Duodenal mucosa (tissue), 2 donors: ENCODE measurements around the gene SPINK9.

Source experiments
- H3K27ac ChIP-seq: one replicate; pipeline ENCODE4 v1.7.0; 2013; ENCODE audit warnings: low read depth, low read length
- H3K27me3 ChIP-seq, 2 donors: one replicate each; pipeline ENCODE4 v1.7.0; 2013; ENCODE audit warnings: low read length in 2 of 2, control low read depth in 1 of 2; ENCODE audit not compliant: insufficient read depth in 2 of 2, control insufficient read depth in 1 of 2
- H3K36me3 ChIP-seq, 2 donors: one replicate each; pipeline ENCODE4 v1.7.0; 2013; ENCODE audit warnings: low read length in 2 of 2, control low read depth in 1 of 2; ENCODE audit not compliant: insufficient read depth in 2 of 2, control insufficient read depth in 1 of 2
- H3K4me1 ChIP-seq, 2 donors: one replicate each; pipeline ENCODE4 v1.7.0; 2013; ENCODE audit warnings: low read length in 2 of 2, control low read depth in 1 of 2; ENCODE audit not compliant: insufficient read depth in 2 of 2, control insufficient read depth in 1 of 2
- H3K4me3 ChIP-seq, 2 donors: one replicate each; pipeline ENCODE4 v1.7.0; 2013; ENCODE audit warnings: low read length in 2 of 2, low read depth in 1 of 2
- H3K9ac ChIP-seq, 2 donors: one replicate each; pipeline ENCODE4 v1.7.0; 2013; ENCODE audit warnings: low read length in 2 of 2, low read depth in 1 of 2
- H3K9me3 ChIP-seq, 2 donors: one replicate each; pipeline ENCODE4 v1.7.0; 2013; ENCODE audit warnings: low read length in 2 of 2, control low read depth in 1 of 2; ENCODE audit not compliant: control insufficient read depth in 1 of 2

SPINK9 gene, protein sequence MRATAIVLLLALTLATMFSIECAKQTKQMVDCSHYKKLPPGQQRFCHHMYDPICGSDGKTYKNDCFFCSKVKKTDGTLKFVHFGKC

DNA sequence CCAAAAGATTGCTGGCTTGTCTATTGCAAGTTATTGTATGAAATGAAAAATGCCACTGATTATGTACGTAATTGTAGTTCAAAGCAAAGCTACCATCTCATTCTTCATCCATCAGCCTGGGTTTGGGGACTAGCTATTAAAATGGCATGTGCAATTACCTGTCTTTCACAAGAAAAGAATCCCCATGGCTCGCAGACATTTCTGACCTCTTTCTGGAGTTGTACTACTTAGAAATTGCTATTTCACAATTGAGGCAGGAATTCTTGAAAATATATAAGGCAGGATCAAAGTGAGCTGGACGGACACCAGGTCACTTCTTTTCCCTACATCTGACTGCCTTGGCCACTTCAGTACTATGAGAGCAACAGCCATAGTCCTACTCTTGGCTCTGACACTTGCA lies at the start of gene SPINK9:
Gene SPINK9, plus strand, starts transcription at position 301 of the 400 bp plus-strand sequence. Its CDS starts 55 bp downstream, at position 356.
- no peaks in the 10 kb centered on the region for H3K27me3 ChIP-seq
- no peaks in the 10 kb centered on the region for H3K9me3 ChIP-seq
- H3K9ac ChIP-seq = no peak within 1 kb of the TSS
- H3K4me1 ChIP-seq = no peaks in the 10 kb centered on the region
- no peak within 1 kb of the TSS for H3K4me3 ChIP-seq
- no peaks in the 10 kb centered on the region for H3K36me3 ChIP-seq
- H3K27ac ChIP-seq = no peak within 1 kb of the TSS

DNA sequence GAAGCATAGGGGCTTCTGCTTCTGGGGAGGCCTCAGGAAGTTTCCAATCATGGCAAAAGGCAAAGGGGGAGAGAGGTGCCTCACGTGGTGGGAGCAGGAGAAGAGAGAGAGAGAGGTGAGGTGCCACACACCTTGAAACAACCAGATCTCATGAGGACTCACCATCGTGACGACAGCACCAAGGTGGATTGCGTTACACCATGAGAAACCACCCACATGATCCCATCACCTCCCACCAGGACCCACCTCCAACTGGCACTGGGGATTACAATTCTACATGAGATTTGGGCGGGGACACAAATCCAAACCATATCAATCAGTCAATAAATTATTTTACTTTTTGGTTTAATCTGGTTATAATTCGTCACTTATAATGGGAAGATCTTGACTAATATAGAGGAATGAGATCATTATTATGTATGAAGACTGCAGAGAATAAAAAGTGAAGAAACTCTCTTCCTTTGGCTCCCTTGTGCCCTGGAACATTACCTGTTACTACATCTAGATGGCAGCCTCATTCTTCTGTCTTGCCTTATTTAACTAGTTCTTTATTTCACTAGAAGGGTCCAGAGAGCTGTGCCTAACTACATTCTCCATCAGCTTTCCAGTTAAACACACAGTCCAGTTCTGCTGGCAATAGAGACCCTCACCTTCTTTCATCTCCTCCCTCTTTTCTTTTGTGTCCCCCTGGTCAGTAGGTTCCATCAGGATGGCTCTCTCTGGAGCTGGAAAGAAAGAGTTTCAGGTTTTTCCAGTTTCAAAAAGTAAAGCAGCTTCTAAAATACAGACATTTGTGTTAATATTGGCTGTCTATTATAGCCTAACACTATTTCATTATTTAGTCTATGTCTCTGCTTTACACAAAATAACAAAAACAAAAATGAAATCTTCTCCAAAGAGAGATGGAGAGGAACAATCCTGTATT lies 44.8 kb upstream of the SPINK9 start:
- no peaks in the 10 kb centered on the region for H3K36me3 ChIP-seq
- no peak overlapping the region for H3K27ac ChIP-seq
- H3K9me3 ChIP-seq = no peaks in the 10 kb centered on the region
- H3K27me3 ChIP-seq = no peaks in the 10 kb centered on the region
- H3K4me3 ChIP-seq = no peak overlapping the region
- no peaks in the 10 kb centered on the region for H3K4me1 ChIP-seq
- H3K9ac ChIP-seq = no peak overlapping the region

DNA sequence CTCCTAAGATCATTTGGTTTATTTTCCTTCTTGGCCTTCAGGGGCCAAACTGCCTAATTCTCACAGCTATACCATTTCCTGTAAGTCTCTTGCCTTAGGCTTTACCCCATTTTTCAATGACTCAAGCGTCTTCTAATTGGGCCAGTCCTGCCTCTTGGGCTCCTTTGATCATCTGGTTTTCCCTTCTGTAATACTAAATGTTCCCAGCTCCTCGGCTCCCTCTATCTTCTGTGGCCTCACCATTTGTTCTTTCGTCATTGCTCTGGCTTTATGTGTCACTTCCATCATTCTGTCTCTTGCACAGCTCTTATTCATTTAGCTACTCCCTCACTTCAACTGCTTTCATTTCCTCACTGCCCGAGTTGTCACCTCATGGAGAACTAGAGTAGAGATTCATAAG lies 37.6 kb upstream of the SPINK9 start:
- Histone ChIP-seq H3K4me1 (no peaks in the 10 kb centered on the region), H3K4me3 (no peak overlapping the region), H3K36me3 (no peaks in the 10 kb centered on the region), H3K9ac (no peak overlapping the region), H3K27me3 (no peaks in the 10 kb centered on the region), H3K9me3 (no peaks in the 10 kb centered on the region), H3K27ac (no peak overlapping the region)

DNA sequence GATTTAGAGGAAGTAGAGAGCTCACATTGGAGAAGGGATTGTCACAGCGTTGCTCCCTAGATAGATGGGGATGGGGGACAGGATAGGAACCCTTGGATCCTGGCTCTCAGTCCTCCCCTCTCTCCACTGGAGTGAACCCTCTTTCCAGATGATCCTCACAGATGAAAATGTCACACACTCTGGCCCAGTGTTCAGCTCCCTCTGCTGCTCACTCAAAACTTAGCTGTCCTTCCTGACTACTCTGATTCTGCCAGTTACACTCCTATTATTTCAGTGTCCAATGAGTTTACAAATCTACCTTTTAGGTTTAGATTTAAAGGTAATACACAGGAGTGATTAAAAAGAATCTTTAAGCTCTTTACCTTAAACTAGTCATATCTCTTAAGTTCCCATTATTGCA lies 28.9 kb upstream of the SPINK9 start:
- H3K9ac ChIP-seq = no peak overlapping the region
- no peaks in the 10 kb centered on the region for H3K4me1 ChIP-seq
- H3K4me3 ChIP-seq = no peak overlapping the region
- no peaks in the 10 kb centered on the region for H3K27me3 ChIP-seq
- no peaks in the 10 kb centered on the region for H3K36me3 ChIP-seq
- H3K9me3 ChIP-seq = no peaks in the 10 kb centered on the region
- H3K27ac ChIP-seq = no peak overlapping the region

DNA sequence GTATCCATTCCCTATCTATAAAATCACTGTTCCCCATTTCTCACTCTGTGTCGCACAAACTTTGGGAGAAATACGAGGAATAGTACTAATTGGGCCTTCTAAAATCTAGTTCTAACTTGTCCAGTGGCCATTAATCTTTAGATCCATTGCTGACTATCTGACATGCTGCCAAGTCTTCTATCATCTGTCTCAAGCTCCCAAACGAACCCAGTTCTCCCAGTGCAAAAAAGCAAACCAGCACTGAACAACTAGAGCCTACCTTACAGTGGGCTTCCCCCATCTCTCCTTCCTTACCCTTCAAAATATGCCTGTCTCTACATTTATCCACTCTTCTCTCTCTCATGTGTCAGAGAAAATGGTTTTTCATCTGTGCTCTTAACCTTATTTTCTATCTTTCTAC lies 26.3 kb upstream of the SPINK9 start:
- Histone ChIP-seq H3K9me3 (no peaks in the 10 kb centered on the region), H3K27me3 (no peaks in the 10 kb centered on the region), H3K4me1 (no peaks in the 10 kb centered on the region), H3K36me3 (no peaks in the 10 kb centered on the region), H3K9ac (no peak overlapping the region), H3K4me3 (no peak overlapping the region), H3K27ac (no peak overlapping the region)

DNA sequence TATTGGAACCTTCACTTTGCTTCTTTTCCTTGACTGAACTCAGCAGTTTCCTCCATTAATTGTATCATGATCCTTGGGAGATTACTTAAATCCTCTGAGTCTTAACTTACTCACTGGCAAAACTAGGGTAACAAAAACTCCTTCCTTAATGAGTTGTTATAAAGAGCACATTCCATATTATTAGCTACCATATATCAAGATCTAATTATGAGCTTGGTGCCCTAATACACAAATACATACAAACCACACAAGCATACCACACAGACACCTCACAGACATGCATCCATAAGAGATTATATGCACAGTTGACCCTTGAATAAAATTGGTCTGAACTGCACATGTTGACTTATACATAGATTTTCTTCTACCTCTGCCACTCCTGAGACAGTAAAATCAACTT lies 25.6 kb upstream of the SPINK9 start:
- H3K4me1 ChIP-seq = no peaks in the 10 kb centered on the region
- H3K4me3 ChIP-seq = no peak overlapping the region
- H3K9me3 ChIP-seq = no peaks in the 10 kb centered on the region
- no peak overlapping the region for H3K27ac ChIP-seq
- no peaks in the 10 kb centered on the region for H3K36me3 ChIP-seq
- H3K27me3 ChIP-seq = no peaks in the 10 kb centered on the region
- H3K9ac ChIP-seq = no peak overlapping the region

DNA sequence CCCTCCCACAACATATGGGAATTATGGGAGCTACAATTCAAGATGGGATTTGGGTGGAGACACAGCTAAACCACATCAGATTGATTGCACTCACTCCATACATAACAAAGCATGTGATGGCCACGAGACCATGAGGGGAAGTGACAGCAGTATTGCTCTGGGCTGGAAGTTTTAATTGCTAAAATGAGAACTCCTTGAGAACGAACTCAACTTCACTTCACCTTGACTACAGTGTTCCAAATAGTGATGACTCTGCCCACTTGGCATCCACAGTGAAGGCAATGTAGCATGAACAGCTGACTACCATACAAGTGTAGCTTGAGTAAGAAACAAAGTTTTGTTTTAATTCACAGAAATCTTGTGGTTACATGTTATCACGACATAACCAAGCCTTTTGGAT lies 23.9 kb upstream of the SPINK9 start:
- Histone ChIP-seq H3K36me3 (no peaks in the 10 kb centered on the region), H3K27me3 (no peaks in the 10 kb centered on the region), H3K4me3 (no peak overlapping the region), H3K9me3 (no peaks in the 10 kb centered on the region), H3K9ac (no peak overlapping the region), H3K27ac (no peak overlapping the region), H3K4me1 (no peaks in the 10 kb centered on the region)

DNA sequence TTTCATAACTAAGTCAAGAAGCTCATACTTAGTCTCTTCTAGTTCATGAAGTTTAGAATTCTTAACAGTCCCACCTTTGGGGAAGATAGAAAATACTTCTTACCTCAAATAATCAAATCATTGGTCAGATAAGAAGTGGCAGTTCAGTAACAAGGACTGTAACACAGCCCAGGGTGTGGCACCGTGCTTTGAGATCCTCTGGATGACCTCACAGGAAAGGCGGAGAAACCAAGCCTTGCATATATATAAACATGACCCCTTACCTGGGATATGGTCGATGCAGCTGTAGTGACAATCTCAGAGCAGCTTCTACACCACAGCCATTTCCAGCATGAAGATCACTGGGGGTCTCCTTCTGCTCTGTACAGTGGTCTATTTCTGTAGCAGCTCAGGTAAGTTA lies 23.2 kb upstream of the SPINK9 start, which contains the start of gene SPINK7:
Gene SPINK7, plus strand, starts transcription at position 271 of the 400 bp plus-strand sequence. Its CDS starts 61 bp downstream, at position 332.
- Histone ChIP-seq H3K9ac (no peak within 1 kb of the TSS), H3K9me3 (no peaks in the 10 kb centered on the region), H3K27me3 (no peaks in the 10 kb centered on the region), H3K4me1 (no peaks in the 10 kb centered on the region), H3K4me3 (no peak within 1 kb of the TSS), H3K36me3 (no peaks in the 10 kb centered on the region), H3K27ac (no peak within 1 kb of the TSS)

DNA sequence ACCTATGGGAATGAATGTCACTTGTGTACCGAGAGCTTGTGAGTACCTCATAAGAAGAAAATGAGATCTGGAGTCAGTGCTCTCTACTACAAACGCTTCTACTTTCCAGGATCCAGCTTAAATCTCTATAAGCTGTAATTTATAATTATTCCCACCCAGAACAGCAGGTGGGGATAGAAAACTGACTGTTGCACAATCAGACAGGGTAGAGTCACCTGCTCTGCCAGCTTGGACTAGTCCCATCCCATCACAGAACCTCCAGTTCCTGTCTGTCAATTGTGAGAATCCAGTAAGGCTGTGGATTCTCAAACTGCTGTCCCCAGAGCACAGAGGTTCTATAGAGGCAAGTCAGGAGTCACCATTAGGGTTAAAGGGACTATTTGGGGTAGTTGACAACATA lies 21.2 kb upstream of the SPINK9 start:
- Histone ChIP-seq H3K9ac (no peak overlapping the region), H3K4me1 (no peaks in the 10 kb centered on the region), H3K9me3 (no peaks in the 10 kb centered on the region), H3K36me3 (no peaks in the 10 kb centered on the region), H3K27ac (no peak overlapping the region), H3K27me3 (no peaks in the 10 kb centered on the region), H3K4me3 (no peak overlapping the region)

DNA sequence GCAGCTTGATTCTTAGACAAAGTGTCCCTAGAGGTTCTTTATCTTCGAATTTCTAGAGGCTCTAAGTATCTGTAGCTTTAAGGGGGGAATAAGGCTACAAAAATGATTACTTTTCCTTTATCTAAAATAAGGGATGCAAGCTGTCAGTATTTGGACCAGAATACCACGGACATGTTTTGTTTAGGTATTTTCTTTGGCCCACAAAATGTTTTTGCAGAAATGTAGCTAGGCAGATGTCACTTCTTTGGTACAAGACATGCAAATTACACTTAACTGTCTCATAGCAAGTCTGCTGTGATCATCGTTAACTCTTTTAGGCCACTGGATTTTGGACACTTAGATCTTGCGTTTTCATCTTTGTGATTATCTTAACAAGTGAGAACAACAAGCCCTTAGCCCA lies 20.6 kb upstream of the SPINK9 start:
- Histone ChIP-seq H3K9me3 (no peaks in the 10 kb centered on the region), H3K9ac (no peak overlapping the region), H3K4me1 (no peaks in the 10 kb centered on the region), H3K27me3 (no peaks in the 10 kb centered on the region), H3K36me3 (no peaks in the 10 kb centered on the region), H3K4me3 (no peak overlapping the region), H3K27ac (no peak overlapping the region)
